ENCODE results near the gene RBM28.

RBM28 gene

GRCh38 chr7:128275681-128276080 is 68.0 kb downstream of the RBM28 start:
- TF ChIP-seq POLR2A (IDR thresholded peaks at IDR 0.05; ENCODE audit: extremely low read depth, insufficient read length) (no peak), CTCF (IDR thresholded peaks at IDR 0.05; ENCODE audit: low read depth, low read length) (no peak), MAX (IDR thresholded peaks at IDR 0.05; ENCODE audit: low read depth, low read length) (no peak), MYC (IDR thresholded peaks at IDR 0.05; ENCODE audit: low read depth, low read length) (no peak)
- DNase-seq (ENCODE audit: low read depth) = no peak
- H3K4me3 ChIP-seq (ENCODE audit: low read depth, low read length) = no peak overlapping the region

- H3K4me3 ChIP-seq (ENCODE audit: low read depth, low read length) = no peak overlapping the region
- no peak for DNase-seq (ENCODE audit: low read depth)
- TF ChIP-seq MAX (IDR thresholded peaks at IDR 0.05; ENCODE audit: low read depth, low read length) (no peak), POLR2A (IDR thresholded peaks at IDR 0.05; ENCODE audit: extremely low read depth, insufficient read length) (no peak), CTCF (IDR thresholded peaks at IDR 0.05; ENCODE audit: low read depth, low read length) (no peak), MYC (IDR thresholded peaks at IDR 0.05; ENCODE audit: low read depth, low read length) (no peak)
These were observed 68.7 kb downstream of the RBM28 start for GRCh38 chr7:128274884-128275603.

GRCh38 chr7:128274246-128274883 is 69.3 kb downstream of the RBM28 start:
- H3K4me3 ChIP-seq (ENCODE audit: low read depth, low read length) = no peak overlapping the region
- no peak for DNase-seq (ENCODE audit: low read depth)
- no peak for TF ChIP-seq CTCF (IDR thresholded peaks at IDR 0.05; ENCODE audit: low read depth, low read length)
- no peak for TF ChIP-seq MAX (IDR thresholded peaks at IDR 0.05; ENCODE audit: low read depth, low read length)
- no peak for TF ChIP-seq MYC (IDR thresholded peaks at IDR 0.05; ENCODE audit: low read depth, low read length)
- TF ChIP-seq POLR2A (IDR thresholded peaks at IDR 0.05; ENCODE audit: extremely low read depth, insufficient read length) = no peak

- DNase-seq (ENCODE audit: low read depth) = no peak
- H3K4me3 ChIP-seq (ENCODE audit: low read depth, low read length) = no peak overlapping the region
- TF ChIP-seq CTCF (IDR thresholded peaks at IDR 0.05; ENCODE audit: low read depth, low read length) = no peak
- TF ChIP-seq MAX (IDR thresholded peaks at IDR 0.05; ENCODE audit: low read depth, low read length) = no peak
- TF ChIP-seq POLR2A (IDR thresholded peaks at IDR 0.05; ENCODE audit: extremely low read depth, insufficient read length) = no peak
- TF ChIP-seq MYC (IDR thresholded peaks at IDR 0.05; ENCODE audit: low read depth, low read length) = no peak
These were observed 71.7 kb downstream of the RBM28 start for GRCh38 chr7:128271942-128272481.

GRCh38 chr7:128271471-128271941 is 72.2 kb downstream of the RBM28 start:
- no peak for TF ChIP-seq CTCF (IDR thresholded peaks at IDR 0.05; ENCODE audit: low read depth, low read length)
- no peak for TF ChIP-seq POLR2A (IDR thresholded peaks at IDR 0.05; ENCODE audit: extremely low read depth, insufficient read length)
- no peak for TF ChIP-seq MAX (IDR thresholded peaks at IDR 0.05; ENCODE audit: low read depth, low read length)
- TF ChIP-seq MYC (IDR thresholded peaks at IDR 0.05; ENCODE audit: low read depth, low read length) = no peak
- no peak for DNase-seq (ENCODE audit: low read depth)
- no peak overlapping the region for H3K4me3 ChIP-seq (ENCODE audit: low read depth, low read length)

Data from NB4 (cell line).